ENCODE results near the gene GMEB2.
"Not testable (repeated sequence)": the region's sequence is repeated elsewhere in the genome, so short reads cannot be mapped to it uniquely, and the experiment has no call there.

Gene GMEB2

DNA sequence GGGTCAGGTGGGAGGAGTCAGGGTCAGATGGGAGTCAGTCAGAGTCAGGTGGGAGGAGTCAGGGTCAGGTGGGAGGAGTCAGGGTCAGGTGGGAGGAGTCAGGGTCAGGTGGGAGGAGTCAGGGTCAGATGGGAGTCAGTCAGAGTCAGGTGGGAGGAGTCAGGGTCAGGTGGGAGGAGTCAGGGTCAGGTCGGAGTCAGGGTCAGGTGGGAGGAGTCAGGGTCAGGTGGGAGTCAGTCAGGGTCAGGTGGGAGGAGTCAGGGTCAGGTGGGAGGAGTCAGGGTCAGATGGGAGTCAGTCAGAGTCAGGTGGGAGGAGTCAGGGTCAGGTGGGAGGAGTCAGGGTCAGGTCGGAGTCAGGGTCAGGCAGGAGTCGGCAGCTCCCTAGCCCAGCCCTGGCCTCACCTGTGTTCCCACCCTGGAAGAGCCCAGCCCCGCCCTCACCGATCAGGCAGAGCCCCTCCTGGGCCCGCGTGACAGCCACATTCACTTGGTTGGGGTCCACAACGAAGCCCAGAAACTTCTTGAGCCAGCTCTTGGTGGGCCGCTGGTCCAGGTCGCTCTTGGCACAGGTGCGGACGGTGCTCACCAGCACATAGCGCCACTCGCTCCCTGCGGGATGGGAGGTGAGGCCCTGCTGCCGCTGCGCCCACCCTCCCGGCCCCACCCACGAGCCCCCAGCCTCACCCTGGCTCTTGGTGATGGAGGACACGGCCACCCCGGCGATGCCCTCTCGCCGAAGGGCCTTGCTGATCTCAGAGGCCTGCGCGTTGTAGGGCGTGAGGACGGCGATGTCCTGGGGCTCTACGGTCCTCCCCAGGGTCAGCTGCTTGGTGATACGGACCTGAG, 67.2 kb downstream of the GMEB2 start:
- DNase-seq (ENCODE audit: low spot score), result not testable (repeated sequence)

DNA sequence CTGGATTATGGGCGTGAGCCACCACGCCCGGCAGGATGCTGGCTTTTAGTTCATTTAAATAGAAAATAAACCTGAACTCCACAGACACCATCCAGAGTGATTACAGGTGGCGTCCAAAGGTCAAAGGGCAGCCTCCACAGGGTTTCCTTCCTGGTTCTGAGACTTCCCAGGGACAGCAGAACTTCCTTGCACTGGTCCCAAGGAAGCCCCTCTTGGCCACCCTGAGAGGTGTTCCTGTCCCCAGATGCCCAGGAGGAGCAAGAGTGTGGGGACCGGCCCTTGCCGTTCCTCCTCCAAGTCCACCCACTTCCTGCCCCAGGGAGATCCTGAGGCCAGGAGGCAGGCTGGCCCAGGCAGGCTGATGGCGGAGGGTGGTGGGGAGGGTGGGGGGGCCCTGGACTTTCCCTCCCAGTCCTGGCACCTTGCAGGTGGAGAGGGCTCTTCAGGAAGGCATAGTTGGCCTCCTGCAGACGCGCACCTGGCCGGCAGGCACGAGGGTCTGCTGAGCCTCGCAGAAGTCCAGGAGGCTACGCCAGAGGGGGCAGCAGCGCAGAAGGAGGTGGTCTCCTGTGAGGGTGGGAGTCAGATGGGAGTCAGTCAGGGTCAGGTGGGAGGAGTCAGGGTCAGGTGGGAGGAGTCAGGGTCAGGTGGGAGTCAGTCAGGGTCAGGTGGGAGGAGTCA, 68.0 kb downstream of the GMEB2 start:
- no peak for DNase-seq (ENCODE audit: low spot score)

DNA sequence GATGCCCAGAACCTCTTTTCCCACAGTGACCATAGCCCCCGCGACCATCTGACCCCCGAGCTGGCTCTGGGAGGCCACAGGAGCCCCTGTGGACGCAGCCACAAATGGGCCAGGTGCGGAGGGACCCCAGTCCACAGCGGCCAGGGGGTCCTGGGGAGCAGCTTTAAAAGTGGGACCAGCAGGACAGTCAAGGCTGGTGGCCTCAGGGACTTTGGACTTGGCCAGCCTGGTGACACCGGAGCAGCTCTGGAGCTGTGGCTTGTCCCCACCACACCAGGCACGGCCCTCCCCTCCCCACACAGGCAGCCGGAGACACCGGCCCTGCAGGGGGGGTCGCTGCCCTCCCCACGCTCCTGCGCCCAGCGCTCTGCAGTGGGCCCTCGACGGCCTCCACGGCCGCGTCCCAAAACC, 69.4 kb downstream of the GMEB2 start:
- DNase-seq (ENCODE audit: low spot score), result no peak

DNA sequence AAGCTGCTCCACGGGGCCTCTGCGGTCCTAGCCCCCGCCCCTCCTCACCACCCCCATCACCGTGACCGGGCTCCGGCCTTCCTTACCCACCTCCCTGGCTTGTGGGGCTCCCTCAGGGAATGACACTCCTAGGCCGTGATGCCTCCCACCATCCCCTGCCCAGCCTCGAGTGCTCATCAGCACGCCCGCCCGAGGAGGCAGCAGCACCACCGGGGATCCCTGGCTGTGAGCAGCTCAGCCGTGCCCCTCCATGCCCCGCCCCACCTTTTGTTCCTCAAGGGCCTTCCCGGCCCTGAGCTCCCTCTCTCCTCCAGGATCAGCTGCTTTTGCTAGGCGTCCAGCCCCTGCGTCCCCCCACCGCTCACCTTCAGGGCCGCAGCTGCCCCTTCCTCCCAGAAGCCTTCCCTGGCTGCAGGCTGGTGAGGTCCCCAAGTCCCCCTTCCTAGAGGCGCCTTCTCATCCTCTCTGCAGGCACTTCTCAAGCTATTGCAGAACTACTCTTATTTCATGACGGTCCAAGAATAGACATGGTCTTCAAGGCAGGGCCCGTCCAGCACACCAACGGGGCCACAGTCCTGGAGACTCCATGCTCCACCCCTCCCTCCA, 69.9 kb downstream of the GMEB2 start:
- DNase-seq (ENCODE audit: low spot score), result no peak

DNA sequence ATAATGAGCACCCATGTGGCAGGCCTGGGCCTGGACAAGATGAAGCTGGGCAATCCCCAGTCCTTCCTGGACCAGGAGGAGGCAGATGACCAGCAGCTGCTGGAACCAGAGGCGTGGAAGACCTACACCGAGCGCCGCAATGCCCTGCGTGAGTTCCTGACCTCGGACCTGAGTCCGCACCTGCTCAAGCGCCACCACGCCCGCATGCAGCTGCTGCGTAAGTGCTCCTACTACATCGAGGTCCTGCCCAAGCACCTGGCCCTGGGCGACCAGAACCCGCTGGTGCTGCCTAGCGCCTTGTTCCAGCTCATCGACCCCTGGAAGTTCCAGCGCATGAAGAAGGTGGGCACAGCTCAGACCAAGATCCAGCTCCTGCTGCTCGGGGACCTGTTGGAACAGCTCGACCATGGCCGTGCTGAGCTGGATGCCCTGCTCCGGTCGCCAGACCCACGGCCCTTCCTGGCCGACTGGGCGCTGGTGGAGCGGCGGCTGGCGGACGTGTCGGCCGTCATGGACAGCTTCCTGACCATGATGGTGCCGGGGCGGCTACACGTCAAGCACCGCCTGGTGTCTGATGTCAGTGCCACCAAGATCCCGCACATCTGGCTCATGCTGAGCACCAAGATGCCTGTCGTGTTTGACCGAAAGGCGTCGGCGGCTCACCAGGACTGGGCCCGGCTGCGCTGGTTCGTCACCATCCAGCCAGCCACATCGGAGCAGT, 71.1 kb downstream of the GMEB2 start:
- no peak for DNase-seq (ENCODE audit: low spot score)

DNA sequence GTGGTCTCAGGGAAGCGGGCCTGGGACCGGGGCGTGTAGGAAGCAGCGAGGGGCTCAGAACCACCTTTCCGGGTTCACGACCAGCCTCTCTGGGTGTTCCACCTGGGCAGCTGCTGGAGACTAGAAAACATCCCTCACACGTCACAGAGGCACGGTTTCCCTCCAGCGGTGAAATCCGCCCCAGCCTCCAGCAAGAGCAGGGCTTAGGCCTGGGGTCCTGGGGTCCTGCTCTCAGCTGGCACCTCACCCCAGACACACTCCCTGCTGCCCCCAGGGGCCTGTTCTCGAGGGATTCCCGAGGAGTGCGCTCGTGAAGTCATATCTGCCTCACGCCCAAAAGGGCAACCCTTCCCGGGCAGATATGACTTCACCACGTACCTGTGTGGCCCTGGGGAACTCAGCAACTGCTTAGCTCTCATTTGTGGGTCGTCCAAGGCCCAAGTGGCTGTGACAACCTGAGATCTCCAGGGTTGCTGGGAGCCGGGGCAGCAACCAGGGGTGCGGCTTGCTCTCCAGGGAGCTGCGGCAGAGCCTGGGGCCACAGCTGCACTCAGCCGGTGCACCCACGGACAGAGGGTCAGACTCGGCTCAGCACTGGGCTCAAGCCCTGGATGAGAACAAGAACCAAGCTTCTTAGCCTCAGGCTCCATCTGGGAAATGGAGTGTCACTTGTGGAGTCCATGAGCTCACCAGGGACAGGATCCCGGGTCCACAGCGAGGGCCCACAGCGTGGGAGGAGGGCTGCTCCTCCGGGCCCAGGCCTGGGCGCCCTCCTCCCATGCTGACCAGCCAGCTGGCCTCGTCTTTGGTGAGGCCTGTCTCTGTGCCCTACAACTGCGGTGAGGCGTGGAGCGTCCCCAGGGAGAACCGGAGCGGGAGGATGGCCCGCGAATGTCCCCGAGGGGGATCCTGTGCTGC, 72.3 kb downstream of the GMEB2 start:
- no peak for DNase-seq (ENCODE audit: low spot score)

DNA sequence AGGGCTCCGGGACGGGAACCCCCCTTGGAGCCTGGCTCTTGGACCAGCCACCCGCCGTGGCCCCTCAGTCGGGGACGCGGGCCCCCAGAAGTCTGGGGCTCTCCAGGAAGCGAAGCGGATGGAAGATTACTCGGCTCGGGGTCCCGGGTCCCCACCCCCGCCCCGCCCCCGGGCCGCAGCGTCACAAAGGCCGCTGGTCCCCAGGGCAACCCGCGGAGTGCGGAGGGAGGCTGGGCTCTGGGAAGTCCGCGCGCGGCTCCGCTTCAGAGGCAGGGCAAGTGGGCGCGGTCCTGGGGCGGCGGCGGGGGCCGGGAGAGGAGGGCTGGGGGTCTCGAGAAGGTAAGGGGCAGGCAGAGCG, 73.0 kb downstream of the GMEB2 start, which contains the start of gene FNDC11:
FNDC11 (plus strand) TSS at position 227 of the 358 bp plus-strand sequence. CDS start 1,505 bp downstream, outside the sequence.
- DNase-seq (ENCODE audit: low spot score), result peak; percentile 80

DNA sequence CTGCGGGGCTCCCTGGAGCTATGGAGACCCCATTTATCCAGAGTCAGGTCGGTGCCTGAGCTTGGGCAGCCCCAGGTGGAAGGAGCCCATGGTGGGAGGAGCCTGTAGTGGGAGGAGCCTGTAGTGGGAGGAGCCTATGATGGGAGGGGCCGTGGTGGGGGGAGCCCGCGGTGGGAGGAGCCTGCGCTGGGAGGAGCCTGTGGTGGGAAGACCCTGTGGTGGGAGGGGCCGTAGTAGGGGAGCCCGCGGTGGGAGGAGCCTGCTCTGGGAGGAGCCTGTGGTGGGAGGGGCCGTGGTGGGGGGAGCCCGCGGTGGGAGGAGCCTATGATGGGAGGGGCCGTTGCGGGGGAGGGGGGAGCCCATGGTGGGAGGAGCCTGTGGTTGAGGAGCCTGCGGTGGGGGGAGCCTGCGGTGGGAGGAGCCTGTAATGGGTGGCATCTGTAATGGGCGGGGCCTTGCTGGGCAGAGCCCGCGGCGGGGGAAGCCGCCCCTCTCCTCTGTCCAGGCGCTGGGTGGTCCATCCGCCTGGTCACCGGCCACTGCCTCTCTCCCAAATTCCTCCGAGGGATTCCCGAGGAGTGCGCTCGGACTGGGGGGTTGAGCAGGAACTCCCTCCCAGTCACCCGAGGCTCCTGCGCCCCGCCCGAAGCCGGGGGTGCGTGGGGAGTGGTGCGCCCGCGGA, 73.5 kb downstream of the GMEB2 start:
- peak; percentile 87 for DNase-seq (ENCODE audit: low spot score)

DNA sequence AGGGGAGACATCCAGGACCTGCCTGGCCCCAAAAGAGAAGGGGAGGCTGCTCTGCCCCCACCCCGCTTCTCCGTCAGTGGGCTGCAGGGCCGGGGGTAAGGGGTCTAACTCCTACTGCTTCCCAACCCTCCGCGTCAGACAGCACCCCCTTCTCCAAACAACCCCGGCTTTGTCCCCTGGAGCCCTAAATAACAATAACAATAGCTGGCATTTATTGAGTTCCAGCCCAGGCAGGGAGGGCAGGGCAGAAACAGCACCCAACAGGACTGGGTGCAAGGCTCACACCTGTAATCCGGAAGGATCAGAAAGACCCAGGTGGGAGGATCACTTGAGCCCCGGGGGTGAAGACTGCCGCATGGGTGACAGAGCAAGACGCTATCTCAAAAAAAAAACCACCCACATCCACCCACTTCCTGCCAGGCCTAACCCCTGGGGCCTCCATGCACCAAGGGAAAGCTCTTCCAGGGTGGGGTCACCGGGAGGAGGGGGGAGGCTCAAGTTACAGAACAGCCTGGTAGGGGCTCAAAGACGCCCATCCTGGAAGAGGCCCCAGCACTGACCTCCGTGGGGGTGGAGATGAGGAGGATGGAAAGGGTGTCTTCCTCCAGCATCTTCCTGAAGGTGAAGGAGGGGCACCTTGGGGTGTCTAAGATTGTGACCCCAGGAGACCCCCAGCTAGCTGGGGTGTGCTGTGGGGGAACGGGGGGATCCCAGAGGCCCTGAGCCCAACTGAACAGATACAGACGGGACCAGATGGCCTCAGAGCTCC, 74.2 kb downstream of the GMEB2 start:
- no peak for DNase-seq (ENCODE audit: low spot score)

DNA sequence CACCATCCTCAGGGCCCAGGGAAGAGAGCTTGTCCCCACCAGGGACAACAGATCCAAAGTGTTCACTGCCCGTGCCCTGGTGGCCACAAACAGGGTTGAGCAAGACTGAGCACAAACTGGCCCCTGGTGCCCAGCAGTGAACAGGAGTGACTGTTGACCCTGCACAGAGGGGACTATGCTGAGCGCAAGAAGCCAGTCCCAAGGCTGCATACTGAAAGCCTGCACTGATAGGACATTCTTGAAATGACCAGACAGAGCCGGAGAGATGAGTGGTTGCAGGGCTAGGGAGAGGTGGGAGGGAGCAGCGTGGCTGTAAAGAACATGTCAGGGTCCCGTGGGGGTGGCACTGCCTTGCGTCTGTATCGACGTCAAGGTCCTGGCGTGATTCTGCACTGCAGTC, 75.8 kb downstream of the GMEB2 start:
- no peak for DNase-seq (ENCODE audit: low spot score)

DNA sequence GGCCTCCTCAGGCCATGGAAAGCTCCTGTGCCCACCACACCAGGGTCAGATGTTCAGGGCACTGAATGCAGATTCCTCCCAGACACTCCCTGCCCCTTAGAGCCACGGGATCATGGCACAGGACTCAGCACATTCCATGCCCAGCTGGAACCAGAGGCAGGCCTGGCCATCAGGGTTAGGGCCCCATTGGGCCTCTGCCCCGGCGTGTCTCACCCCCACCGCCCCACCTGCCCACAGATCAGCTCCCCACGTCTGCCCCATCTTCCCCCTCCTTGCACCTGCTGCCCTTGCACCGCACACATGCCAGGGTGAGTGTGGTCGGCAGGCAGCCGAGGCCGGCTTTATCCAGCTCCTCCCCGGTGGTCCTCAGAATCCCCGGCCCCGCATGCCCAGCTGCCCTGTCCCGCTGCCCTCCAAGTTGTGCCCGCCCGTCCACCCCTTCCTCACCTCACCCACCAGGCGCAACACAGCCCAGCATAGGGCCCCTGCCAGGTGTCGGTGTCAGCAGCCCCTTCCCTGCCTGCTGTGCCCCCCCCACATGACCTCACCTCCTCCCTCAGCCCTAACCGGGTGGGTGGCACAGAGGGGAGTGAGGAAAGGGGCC, 77.1 kb downstream of the GMEB2 start:
- DNase-seq (ENCODE audit: low spot score), result no peak

DNA sequence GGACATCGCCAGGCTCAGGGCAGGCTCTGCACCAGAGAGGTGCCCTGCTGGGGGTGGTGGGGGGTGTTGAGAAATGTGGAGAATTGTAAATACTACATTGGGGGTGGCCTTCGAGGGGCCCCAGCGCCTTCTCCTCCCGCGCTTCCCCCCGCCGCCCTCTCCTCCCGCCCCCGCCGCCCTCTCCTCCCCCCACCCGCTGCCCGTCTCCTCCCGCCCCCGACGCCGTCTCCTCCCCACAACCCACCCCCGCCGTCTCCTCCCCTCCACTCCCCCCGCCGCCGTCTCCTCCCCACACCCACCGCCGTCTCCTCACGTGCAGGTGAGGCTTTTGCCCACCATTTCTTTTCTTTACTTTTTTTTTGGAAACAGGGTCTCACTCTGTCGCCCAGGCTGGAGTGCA, 77.9 kb downstream of the GMEB2 start:
- DNase-seq (ENCODE audit: low spot score), result no peak

DNA sequence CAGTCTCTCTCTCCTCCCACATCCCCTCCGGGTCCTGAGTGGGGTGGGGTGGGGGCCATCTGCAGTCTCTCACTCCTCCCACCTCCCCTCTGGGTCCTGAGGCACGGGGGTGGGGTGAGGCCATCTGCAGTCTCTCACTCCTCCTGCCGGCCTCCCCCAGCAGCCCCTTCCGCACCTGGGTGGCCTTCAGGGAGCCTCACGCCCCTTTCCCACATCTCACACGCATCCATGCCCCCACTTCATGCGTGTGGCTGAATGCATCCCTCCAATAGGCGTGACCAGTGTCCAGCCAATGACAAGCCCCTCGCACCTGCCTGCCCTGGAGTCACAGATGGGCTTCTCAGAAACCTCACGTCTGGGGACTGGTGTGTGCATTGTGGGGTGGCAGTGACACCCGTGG, 78.4 kb downstream of the GMEB2 start:
- DNase-seq (ENCODE audit: low spot score), result no peak

DNA sequence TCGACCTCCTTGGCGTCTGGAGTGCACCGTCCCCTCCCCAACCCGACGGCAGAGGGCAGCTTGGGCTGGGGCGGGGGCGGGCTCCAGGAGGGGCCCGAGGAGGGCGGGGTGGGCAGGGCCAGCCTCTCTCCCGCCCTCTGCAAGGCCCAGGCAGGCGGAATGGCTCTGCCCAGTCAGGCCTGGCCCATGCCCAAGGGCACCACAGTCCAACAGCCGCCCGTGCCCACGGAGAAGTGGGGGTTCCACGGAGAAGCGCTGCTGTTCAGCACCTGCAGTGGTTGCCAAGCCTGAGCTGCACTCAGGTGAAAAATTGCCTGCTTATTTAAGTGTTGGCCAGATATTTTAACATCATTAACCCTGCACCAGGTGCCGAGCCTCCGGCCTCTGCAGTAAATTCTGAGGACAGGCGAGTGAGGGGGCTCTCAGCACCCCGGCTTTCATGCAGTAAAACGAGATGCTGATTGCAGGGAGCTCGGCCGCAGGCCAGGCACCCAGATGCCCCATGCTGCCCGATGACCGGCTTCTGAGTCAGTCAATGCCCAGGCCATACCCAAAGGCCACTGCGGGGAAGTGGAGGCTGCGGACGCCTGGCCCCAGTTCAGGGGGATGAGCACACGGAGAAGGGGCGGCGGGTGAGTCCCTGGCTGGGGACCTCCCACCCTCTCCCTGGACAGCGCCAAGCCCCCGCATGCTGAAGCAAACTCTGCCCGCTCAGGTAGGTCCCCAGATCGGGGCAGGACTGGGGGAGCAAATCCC, 79.0 kb downstream of the GMEB2 start, which contains the start of gene SRMS:
SRMS (minus strand) TSS at position 25 of the 756 bp plus-strand sequence. CDS start 286 bp downstream, outside the sequence.
- DNase-seq (ENCODE audit: low spot score), result peak; percentile 87

DNA sequence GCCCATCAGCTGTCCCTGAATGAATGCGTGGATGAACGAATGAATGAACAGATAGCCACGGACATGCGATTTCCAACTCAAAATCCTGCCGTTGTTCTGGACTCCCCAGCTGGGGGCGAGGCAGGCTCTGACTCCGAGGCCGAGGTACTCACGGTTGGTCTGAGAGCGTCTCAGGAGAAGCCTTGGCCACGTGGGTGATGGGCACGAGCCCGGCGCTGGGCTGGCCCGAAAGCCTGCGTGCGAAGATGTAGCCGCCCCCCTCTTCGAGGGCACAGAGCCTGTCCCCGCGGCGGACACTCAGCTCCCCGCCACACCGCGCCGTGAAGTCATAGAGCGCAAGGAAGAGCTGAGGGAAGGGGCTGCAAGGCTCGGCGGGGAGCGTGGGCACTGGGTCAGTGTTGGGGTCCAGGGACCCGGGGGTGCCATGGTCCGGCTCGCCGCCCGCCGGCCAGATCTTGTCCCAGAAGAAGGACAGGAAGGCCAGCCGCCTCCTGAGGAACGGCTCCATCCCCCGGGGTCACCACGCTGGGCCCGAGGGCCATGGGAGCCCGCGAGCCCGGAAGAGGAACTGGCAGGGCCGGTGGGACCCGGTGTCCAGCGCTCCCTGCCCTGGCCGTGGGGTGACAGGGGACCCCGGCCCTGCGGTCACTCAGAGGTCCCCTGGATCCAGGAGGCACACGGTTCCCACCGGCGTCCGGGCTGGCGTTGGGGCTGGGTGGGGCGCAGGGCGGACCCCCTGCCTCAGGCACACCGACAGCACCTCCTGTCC, 79.8 kb downstream of the GMEB2 start:
- DNase-seq (ENCODE audit: low spot score), result peak; percentile 58

DNA sequence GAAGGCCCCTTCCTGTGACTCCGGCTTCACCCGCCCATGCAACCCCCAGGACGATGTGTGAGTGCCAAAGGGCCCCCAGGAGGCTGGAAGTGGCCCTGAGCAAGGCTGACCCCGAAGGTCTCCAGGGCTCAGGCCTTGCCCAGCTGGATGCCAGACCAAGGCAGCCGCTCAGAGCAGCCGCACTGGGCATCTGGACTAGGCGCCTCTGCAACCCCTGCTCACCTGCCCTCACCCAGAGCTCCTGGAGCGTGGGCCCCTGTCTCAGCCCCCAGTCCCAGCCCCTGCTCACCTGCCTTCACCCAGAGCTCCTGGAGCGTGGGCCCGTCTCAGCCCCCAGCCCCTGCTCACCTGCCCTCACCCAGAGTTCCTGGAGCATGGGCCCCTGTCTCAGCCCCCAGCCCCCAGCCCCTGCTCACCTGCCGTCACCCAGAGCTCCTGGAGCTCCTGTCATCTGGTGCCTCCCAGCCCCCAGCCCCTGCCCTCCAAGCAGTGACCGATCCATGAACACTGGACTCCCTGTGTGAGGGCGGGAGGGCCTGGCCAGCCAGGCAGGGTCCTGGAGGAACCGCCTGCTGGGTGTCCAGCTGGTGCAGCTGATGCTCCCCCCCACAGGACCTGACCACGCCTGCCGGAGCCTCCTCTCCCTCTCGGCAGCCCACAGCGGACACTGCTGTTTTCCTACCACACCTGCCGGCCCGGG, 80.5 kb downstream of the GMEB2 start:
- no peak for DNase-seq (ENCODE audit: low spot score)

DNA sequence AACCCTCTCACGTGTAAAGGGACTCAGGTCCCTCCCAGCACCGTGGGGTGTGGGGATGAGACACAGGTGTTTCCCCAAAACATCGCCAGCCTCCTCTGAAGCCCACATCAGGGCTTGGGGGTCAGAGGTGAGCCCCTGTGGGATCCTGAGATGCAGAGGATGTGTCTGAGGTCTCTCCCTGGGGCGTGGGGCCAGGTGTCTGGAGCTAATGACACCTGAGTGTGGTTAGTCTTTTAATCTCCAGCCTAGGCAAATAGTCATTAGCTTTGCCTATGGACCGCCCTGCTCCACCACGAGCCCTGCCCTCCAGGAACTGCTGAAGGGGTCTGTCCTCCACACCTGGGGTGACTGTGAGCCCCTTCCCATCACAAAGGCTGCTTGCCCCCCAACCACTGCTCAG, 81.1 kb downstream of the GMEB2 start:
- no peak for DNase-seq (ENCODE audit: low spot score)
